A673 (cell line): ENCODE results near the gene ANKRD17. TPM values are rescaled to one million over a fixed set of nuclear protein-coding genes. Genes with fewer than 3 reads are reported as not detected.

Experiments
- BruUV-seq: library from RNA; stranded (reverse); fragments of 400-500 nt; replicated peaks from 2 replicates; lab custom pipeline; 2021; lab: Mats Ljungman, UMichigan
- CTCF ChIA-PET: fragments of 300-600 bp; sonication (Branson Sonifier 250); formaldehyde crosslinking; loops from one replicate; lab custom pipeline; 2022; ENCODE audit warnings: antibody characterized with exemption; lab: Charles Lee
- POLR2A ChIA-PET: fragments of 300-600 bp; sonication (Branson Sonifier 250); formaldehyde crosslinking; loops from one replicate; lab custom pipeline; 2022; ENCODE audit warnings: antibody characterized with exemption; ENCODE audit not compliant: low non-redundant PET; lab: Charles Lee
- DNase-seq: peaks from one replicate; pipeline ENCODE4 v3.0.0-alpha.2; 2015; ENCODE audit warnings: low spot score
- H3K27ac ChIP-seq: fragments of 200-600 bp; sonication (generic); 2 replicates; pipeline ENCODE4 v1.5.1; 2016; ENCODE audit warnings: mixed run types, low read depth, mild to moderate bottlenecking, mixed read lengths, antibody characterized with exemption, low read length; ENCODE audit not compliant: poor library complexity, severe bottlenecking
- H3K27me3 ChIP-seq: fragments of 200-600 bp; sonication (generic); replicated peaks from 2 replicates; pipeline ENCODE4 v1.6.1; 2017; ENCODE audit warnings: mixed run types, low read depth, mild to moderate bottlenecking, mixed read lengths, antibody characterized with exemption, low read length; ENCODE audit not compliant: insufficient read depth, poor library complexity
- H3K36me3 ChIP-seq: fragments of 200-600 bp; sonication (generic); 2 replicates; pipeline ENCODE4 v1.6.1; 2016; ENCODE audit warnings: mixed run types, mild to moderate bottlenecking, mixed read lengths, antibody characterized with exemption, low read length; ENCODE audit not compliant: insufficient read depth, poor library complexity, severe bottlenecking
- H3K4me1 ChIP-seq: fragments of 200-600 bp; sonication (generic); 2 replicates; pipeline ENCODE4 v1.6.1; 2017; ENCODE audit warnings: mixed run types, mild to moderate bottlenecking, mixed read lengths, antibody characterized with exemption, low read length; ENCODE audit not compliant: insufficient read depth, poor library complexity, severe bottlenecking
- H3K4me3 ChIP-seq: fragments of 200-600 bp; sonication (generic); 2 replicates; pipeline ENCODE4 v1.5.1; 2016; ENCODE audit warnings: low read depth, mixed run types, mild to moderate bottlenecking, mixed read lengths, low read length; ENCODE audit not compliant: poor library complexity, severe bottlenecking
- H3K9me3 ChIP-seq: fragments of 200-600 bp; sonication (generic); 2 replicates; pipeline ENCODE4 v1.6.1; 2016; ENCODE audit warnings: mixed run types, low read depth, mild to moderate bottlenecking, mixed read lengths, antibody characterized with exemption, low read length; ENCODE audit not compliant: poor library complexity, severe bottlenecking
- EZH2 ChIP-seq: fragments of 200-600 bp; sonication (generic); IDR thresholded peaks from 2 replicates; pipeline ENCODE4 v1.6.1; 2017; ENCODE audit warnings: borderline replicate concordance, low read depth, mild to moderate bottlenecking, mixed read lengths, antibody characterized with exemption, low read length; ENCODE audit not compliant: poor library complexity, severe bottlenecking
- intact Hi-C: fragments of 100-400 bp; cut with micrococcal nuclease; formaldehyde crosslinking; loops from one replicate; pipeline ENCODE4 v1.10.0; 2022; ENCODE audit not compliant: unreplicated experiment
- total RNA-seq: library from RNA; stranded (reverse); gene quantifications from 2 replicates; pipeline ENCODE4 v1.2.3, GENCODE V29; 2021
- TF ChIP-seq, protein P1 (sequence below): fragments of 300-800, 200-600 bp; sonication (generic); conservative IDR thresholded peaks from 2 replicates; pipeline ENCODE4 v1.5.1; 2017; ENCODE audit warnings: low read depth, mild to moderate bottlenecking, antibody characterized with exemption, low read length, moderate library complexity, mixed read lengths

Gene ANKRD17
- total RNA-seq, 1 experiment from 2014 or later: 58.4 TPM

DNA sequence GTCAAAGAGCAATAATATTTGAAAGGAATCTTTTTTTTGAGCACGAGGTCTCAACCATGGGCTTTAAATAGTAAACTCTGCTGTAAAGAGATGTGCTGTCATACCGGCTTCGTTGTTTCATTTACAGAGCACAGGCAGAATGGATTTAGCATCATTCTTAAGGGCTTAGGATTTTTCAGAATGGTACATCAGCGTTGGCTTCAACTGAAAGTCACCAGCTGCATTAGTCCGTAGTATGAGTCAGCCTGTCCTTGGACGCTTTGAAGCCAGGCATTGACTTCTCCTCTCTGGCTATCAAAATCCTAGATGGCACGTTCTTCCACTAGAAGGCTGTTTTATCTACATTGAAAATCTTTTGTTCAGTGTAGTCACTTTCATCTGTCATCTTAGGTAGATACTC lies 212.7 kb downstream of the ANKRD17 start:
- no peaks in the 10 kb centered on the region for H3K27me3 ChIP-seq
- CTCF ChIA-PET: no interaction called here
- TF ChIP-seq, protein P1, sequence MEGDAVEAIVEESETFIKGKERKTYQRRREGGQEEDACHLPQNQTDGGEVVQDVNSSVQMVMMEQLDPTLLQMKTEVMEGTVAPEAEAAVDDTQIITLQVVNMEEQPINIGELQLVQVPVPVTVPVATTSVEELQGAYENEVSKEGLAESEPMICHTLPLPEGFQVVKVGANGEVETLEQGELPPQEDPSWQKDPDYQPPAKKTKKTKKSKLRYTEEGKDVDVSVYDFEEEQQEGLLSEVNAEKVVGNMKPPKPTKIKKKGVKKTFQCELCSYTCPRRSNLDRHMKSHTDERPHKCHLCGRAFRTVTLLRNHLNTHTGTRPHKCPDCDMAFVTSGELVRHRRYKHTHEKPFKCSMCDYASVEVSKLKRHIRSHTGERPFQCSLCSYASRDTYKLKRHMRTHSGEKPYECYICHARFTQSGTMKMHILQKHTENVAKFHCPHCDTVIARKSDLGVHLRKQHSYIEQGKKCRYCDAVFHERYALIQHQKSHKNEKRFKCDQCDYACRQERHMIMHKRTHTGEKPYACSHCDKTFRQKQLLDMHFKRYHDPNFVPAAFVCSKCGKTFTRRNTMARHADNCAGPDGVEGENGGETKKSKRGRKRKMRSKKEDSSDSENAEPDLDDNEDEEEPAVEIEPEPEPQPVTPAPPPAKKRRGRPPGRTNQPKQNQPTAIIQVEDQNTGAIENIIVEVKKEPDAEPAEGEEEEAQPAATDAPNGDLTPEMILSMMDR: no peak
- no peak for TF ChIP-seq EZH2
- no peaks in the 10 kb centered on the region for H3K36me3 ChIP-seq
- POLR2A ChIA-PET: no interaction called here
- no peaks in the 10 kb centered on the region for H3K9me3 ChIP-seq
- H3K4me3 ChIP-seq: no peak overlapping the region
- BruUV-seq: no TSS peak
- no peak for DNase-seq
- H3K4me1 ChIP-seq: no peaks in the 10 kb centered on the region
- no peak overlapping the region for H3K27ac ChIP-seq
- intact Hi-C loops: no loop called here

- DNase-seq: no peak
- Histone ChIP-seq H3K9me3 (no peaks in the 10 kb centered on the region), H3K4me1 (no peaks in the 10 kb centered on the region), H3K27ac (no peak overlapping the region), H3K27me3 (no peaks in the 10 kb centered on the region), H3K36me3 (no peaks in the 10 kb centered on the region), H3K4me3 (no peak overlapping the region)
- POLR2A ChIA-PET: no interaction called here
- TF ChIP-seq EZH2: no peak
- TF ChIP-seq, protein P1: no peak
- CTCF ChIA-PET: no interaction called here
- no TSS peak for BruUV-seq
- intact Hi-C loops: no loop called here
These were observed 221.5 kb downstream of the ANKRD17 start for GRCh38 chr4:73037057-73037456.

- Histone ChIP-seq H3K4me1 (no peaks in the 10 kb centered on the region), H3K27me3 (no peaks in the 10 kb centered on the region), H3K27ac (no peak overlapping the region), H3K4me3 (no peak overlapping the region), H3K36me3 (no peaks in the 10 kb centered on the region), H3K9me3 (no peaks in the 10 kb centered on the region)
- POLR2A ChIA-PET: no interaction called here
- TF ChIP-seq, protein P1: no peak
- CTCF ChIA-PET: no interaction called here
- intact Hi-C loops: no loop called here
- no TSS peak for BruUV-seq
- no peak for DNase-seq
These were observed 222.5 kb downstream of the ANKRD17 start for GRCh38 chr4:73036123-73036522.
